ENCODE data around the gene IQGAP2.

GRCh38 chr5:76475936-76476335 lies 72.9 kb downstream of the IQGAP2 start:
- TF ChIP-seq SP1 (IDR thresholded peaks at IDR 0.05) (no peak), FOXA1 (IDR thresholded peaks at IDR 0.05) (no peak), BHLHE40 (IDR thresholded peaks at IDR 0.05; ENCODE audit: borderline replicate concordance) (no peak), FOXK2 (IDR thresholded peaks at IDR 0.05) (no peak), FOXM1 (IDR thresholded peaks at IDR 0.05; ENCODE audit: borderline replicate concordance) (no peak), L3MBTL2 (conservative IDR thresholded peaks at IDR 0.05) (no peak), ZNF384 (IDR thresholded peaks at IDR 0.05) (no peak), SUZ12 (IDR thresholded peaks at IDR 0.05) (no peak), ELF4 (IDR thresholded peaks at IDR 0.05) (no peak), NFRKB (IDR thresholded peaks at IDR 0.05) (no peak), CTBP1 (IDR thresholded peaks at IDR 0.05; ENCODE audit: borderline replicate concordance) (no peak), ARNT (IDR thresholded peaks at IDR 0.05) (no peak), TARDBP (IDR thresholded peaks at IDR 0.05) (no peak)
- TF ChIP-seq, protein P1, sequence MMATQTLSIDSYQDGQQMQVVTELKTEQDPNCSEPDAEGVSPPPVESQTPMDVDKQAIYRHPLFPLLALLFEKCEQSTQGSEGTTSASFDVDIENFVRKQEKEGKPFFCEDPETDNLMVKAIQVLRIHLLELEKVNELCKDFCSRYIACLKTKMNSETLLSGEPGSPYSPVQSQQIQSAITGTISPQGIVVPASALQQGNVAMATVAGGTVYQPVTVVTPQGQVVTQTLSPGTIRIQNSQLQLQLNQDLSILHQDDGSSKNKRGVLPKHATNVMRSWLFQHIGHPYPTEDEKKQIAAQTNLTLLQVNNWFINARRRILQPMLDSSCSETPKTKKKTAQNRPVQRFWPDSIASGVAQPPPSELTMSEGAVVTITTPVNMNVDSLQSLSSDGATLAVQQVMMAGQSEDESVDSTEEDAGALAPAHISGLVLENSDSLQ (IDR thresholded peaks at IDR 0.05), result no peak
